Endothelial cell of umbilical vein (primary cell): ENCODE measurements around the gene ERBB4. TPM values are rescaled to one million over a fixed set of nuclear protein-coding genes. Genes with fewer than 3 reads are reported as not detected.
A peak's percentile ranks its signal among the peaks of the same experiment; 100 is the strongest.

Source experiments
- BruUV-seq: library from RNA; stranded (reverse); fragments of 400-500 nt; replicated peaks from 2 replicates; lab custom pipeline; 2021; lab: Mats Ljungman, UMichigan
- CTCF ChIA-PET: fragments of 300-600, 350-600 bp; sonication (Branson Sonifier 250); formaldehyde crosslinking; loops from one replicate; lab custom pipeline; 2021; ENCODE audit warnings: antibody characterized with exemption, inconsistent platforms; lab: Charles Lee
- POLR2A ChIA-PET: fragments of 300-600, 350-600 bp; sonication (Branson Sonifier 250); formaldehyde crosslinking; loops from one replicate; lab custom pipeline; 2021; ENCODE audit warnings: antibody characterized with exemption, inconsistent platforms; lab: Charles Lee
- DNase-seq: peaks from one replicate; pipeline ENCODE4 v3.0.0-alpha.2; 2011; ENCODE audit warnings: low read depth, low spot score
- FAIRE-seq: peaks from 2 replicates; lab custom pipeline; 2011; peaks lifted over from hg19 to GRCh38; lab: Jason Lieb, UNC
- H2AFZ ChIP-seq: 2 replicates; pipeline ENCODE4 v1.6.0; 2012; ENCODE audit warnings: low read depth, low read length, control low read depth, inconsistent platforms
- H3K27ac ChIP-seq: 2 replicates; pipeline ENCODE4 v1.5.1; 2011; ENCODE audit warnings: low read depth, mild to moderate bottlenecking, control low read depth, low read length, moderate library complexity; ENCODE audit not compliant: insufficient read depth
- H3K27me3 ChIP-seq, 2 experiments: 2 replicates each; pipeline versions ENCODE4 v1.6.0 to v1.6.1; 2011; ENCODE audit warnings: low read length in 2 of 2, mixed read lengths in 1 of 2; ENCODE audit not compliant: control insufficient read depth in 2 of 2, insufficient read depth in 2 of 2
- H3K36me3 ChIP-seq, 2 experiments: 2 replicates in 1 of 2; 3 replicates in 1 of 2; pipeline ENCODE4 v1.5.1; 2011; ENCODE audit warnings: low read length in 2 of 2, mild to moderate bottlenecking in 1 of 2, moderate library complexity in 1 of 2; ENCODE audit not compliant: control insufficient read depth in 2 of 2, insufficient read depth in 2 of 2; ENCODE audit errors: extremely low read depth in 1 of 2
- H3K4me1 ChIP-seq: 3 replicates; pipeline ENCODE4 v1.5.1; 2011; ENCODE audit warnings: mild to moderate bottlenecking, low read length; ENCODE audit not compliant: control insufficient read depth, insufficient read depth; ENCODE audit errors: extremely low read depth
- H3K4me2 ChIP-seq: 2 replicates; pipeline ENCODE4 v1.6.1; 2011; ENCODE audit warnings: low read length, control low read depth, mixed read lengths; ENCODE audit not compliant: insufficient read depth
- H3K4me3 ChIP-seq, 3 experiments: fragments of 200-600 bp in 1 of 3; sonication (generic), shearing (Covaris generic) in 1 of 3; replicated peaks in 1 of 3; 2 replicates each; pipeline ENCODE4 v1.5.1; 2011 to 2016; ENCODE audit warnings: control low read depth in 3 of 3, low read length in 3 of 3, mild to moderate bottlenecking in 2 of 3, inconsistent platforms in 1 of 3, low read depth in 1 of 3, moderate library complexity in 1 of 3; ENCODE audit not compliant: insufficient read depth in 1 of 3
- H3K79me2 ChIP-seq: 2 replicates; pipeline ENCODE4 v1.6.0; 2012; ENCODE audit warnings: low read length, inconsistent platforms; ENCODE audit not compliant: control insufficient read depth, insufficient read depth
- H3K9ac ChIP-seq: replicated peaks from 2 replicates; pipeline ENCODE3; 2011; ENCODE audit warnings: low read length, control low read depth; ENCODE audit not compliant: insufficient read depth; ENCODE audit errors: extremely low read depth
- H3K9me1 ChIP-seq: replicated peaks from 3 replicates; pipeline ENCODE4 v1.6.0; 2011; ENCODE audit warnings: mild to moderate bottlenecking, low read length; ENCODE audit not compliant: control insufficient read depth, insufficient read depth; ENCODE audit errors: extremely low read depth
- H3K9me3 ChIP-seq: replicated peaks from 2 replicates; pipeline ENCODE4 v1.5.1; 2012; ENCODE audit warnings: low read length, inconsistent platforms; ENCODE audit not compliant: control insufficient read depth, insufficient read depth
- H4K20me1 ChIP-seq: replicated peaks from 2 replicates; pipeline ENCODE3; 2011; ENCODE audit warnings: mild to moderate bottlenecking, low read length; ENCODE audit not compliant: control insufficient read depth, insufficient read depth; ENCODE audit errors: extremely low read depth
- CTCF ChIP-seq, 2 donors: IDR thresholded peaks; 1 replicate in 1 of 2; 2 replicates in 1 of 2; pipeline ENCODE4 v1.5.1; 2011; ENCODE audit warnings: low read length in 2 of 2, mild to moderate bottlenecking in 2 of 2, moderate library complexity in 2 of 2, control low read depth in 1 of 2, inconsistent platforms in 1 of 2, low read depth in 1 of 2; ENCODE audit not compliant: insufficient read depth in 1 of 2; ENCODE audit errors: extremely low read depth in 1 of 2
- EZH2 ChIP-seq: IDR thresholded peaks from 2 replicates; pipeline ENCODE4 v1.6.1; 2012; ENCODE audit warnings: borderline replicate concordance, low read depth, mild to moderate bottlenecking, moderate library complexity, low read length, inconsistent platforms; ENCODE audit not compliant: severe bottlenecking
- FOS ChIP-seq: IDR thresholded peaks from 2 replicates; pipeline ENCODE4 v1.6.1; 2011; ENCODE audit warnings: mild to moderate bottlenecking, low read length, moderate library complexity, borderline replicate concordance; ENCODE audit not compliant: insufficient read depth
- GATA2 ChIP-seq: IDR thresholded peaks from 2 replicates; pipeline ENCODE4 v1.7.0; 2011; ENCODE audit warnings: low read depth, mild to moderate bottlenecking, moderate library complexity, mixed read lengths, low read length; ENCODE audit not compliant: insufficient read length, insufficient read depth
- JUN ChIP-seq: IDR thresholded peaks from 2 replicates; pipeline ENCODE4 v1.6.1; 2011; ENCODE audit warnings: borderline replicate concordance, low read depth; ENCODE audit not compliant: insufficient read length, insufficient read depth
- MYC ChIP-seq: IDR thresholded peaks from one replicate; pipeline ENCODE4 v1.6.1; 2011; ENCODE audit warnings: mild to moderate bottlenecking, low read depth, low read length
- POLR2A ChIP-seq: IDR thresholded peaks from 2 replicates; pipeline ENCODE4 v1.6.1; 2012; ENCODE audit warnings: low read depth, mild to moderate bottlenecking, control low read depth, low read length
- POLR2AphosphoS5 ChIP-seq: IDR thresholded peaks from 2 replicates; pipeline ENCODE4 v1.6.1; 2012; ENCODE audit warnings: low read depth, mild to moderate bottlenecking, control low read depth, low read length, moderate library complexity; ENCODE audit not compliant: insufficient read depth
- dilution Hi-C: fragments of 300-500 bp; cut with MboI; formaldehyde crosslinking; loops from one replicate; pipeline ENCODE4 v1.15.0; 2019; ENCODE audit warnings: low sequenced_read_pairs; ENCODE audit not compliant: extremely low pct_ligation_motif_present
- intact Hi-C: fragments of 100-400 bp; cut with micrococcal nuclease; formaldehyde crosslinking; loops from one replicate; pipeline ENCODE4 v1.10.0; 2022
- polyA plus RNA-seq, 4 experiments: library from polyadenylated mRNA; depleted of rRNA in 3 of 4; stranded (reverse) in 3 of 4; unstranded in 1 of 4; fragments of >200 nt; gene quantifications; 2 replicates each; pipeline versions ENCODE4 v1.2.1 to v1.2.3, GENCODE V29; 2011 to 2012; ENCODE audit warnings: missing spikeins in 1 of 4
- total RNA-seq: library from RNA; stranded (reverse); gene quantifications from 2 replicates; pipeline ENCODE4 v1.2.3, GENCODE V29; 2021
- TF ChIP-seq, protein P1 (sequence below): IDR thresholded peaks from 2 replicates; pipeline ENCODE4 v1.6.1; 2011; ENCODE audit not compliant: insufficient read depth, insufficient read length

ERBB4 gene
- total and polyA plus RNA-seq, 2 donors (not counting 3 experiments of a cell fraction or from before 2014, with no cell fraction given), result 0.01 to 0.27 TPM

GRCh38 chr2:211900000-211900399 is 638.6 kb downstream of the ERBB4 start:
- no peak overlapping the region for H3K9ac ChIP-seq
- TF ChIP-seq GATA2, result no peak
- no peak for TF ChIP-seq FOS
- TF ChIP-seq EZH2, result no peak
- no peak for TF ChIP-seq JUN
- TF ChIP-seq CTCF (IDR thresholded peaks at IDR 0.05; ENCODE audit: extremely low read depth in 1 of 2, insufficient read depth in 1 of 2, low read depth in 1 of 2, low read length in 2 of 2), result no peak
- TF ChIP-seq POLR2A, result no peak
- TF ChIP-seq MYC, result no peak
- TF ChIP-seq, protein P1, sequence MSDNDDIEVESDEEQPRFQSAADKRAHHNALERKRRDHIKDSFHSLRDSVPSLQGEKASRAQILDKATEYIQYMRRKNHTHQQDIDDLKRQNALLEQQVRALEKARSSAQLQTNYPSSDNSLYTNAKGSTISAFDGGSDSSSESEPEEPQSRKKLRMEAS, result no peak
- no peak for TF ChIP-seq POLR2AphosphoS5
- CTCF ChIA-PET, result no interaction called here
- H3K9me3 ChIP-seq, result no peaks in the 10 kb centered on the region
- intact Hi-C loops, result no loop called here
- no peaks in the 10 kb centered on the region for H3K9me1 ChIP-seq
- BruUV-seq, result no TSS peak
- peak overlapping the region; percentile 42 for H2AFZ ChIP-seq
- FAIRE-seq (no peak), DNase-seq (peak; percentile 9)
- H4K20me1 ChIP-seq, result no peaks in the 10 kb centered on the region
- H3K36me3 ChIP-seq, result no peaks in the 10 kb centered on the region
- H3K79me2 ChIP-seq, result no peaks in the 10 kb centered on the region
- POLR2A ChIA-PET, result no interaction called here
- H3K4me1 ChIP-seq, result no peaks in the 10 kb centered on the region
- no peak overlapping the region for H3K4me3 ChIP-seq
- no peak overlapping the region for H3K27ac ChIP-seq
- dilution Hi-C loops, result no loop called here
- H3K4me2 ChIP-seq, result no peak overlapping the region
- no peaks in the 10 kb centered on the region for H3K27me3 ChIP-seq
